K562 (cell line): ENCODE data around the gene UNC50. TPM values are rescaled to one million over a fixed set of nuclear protein-coding genes. Genes with fewer than 3 reads are reported as not detected.

Experiments
- CAMTA2 ChIP-seq: fragments of 250-450 bp; sonication (Bioruptor Pico); conservative IDR thresholded peaks from 2 replicates; pipeline ENCODE4 v1.5.1; 2022
- FOXP4 ChIP-seq: sonication (generic); formaldehyde crosslinking; IDR thresholded peaks from 2 replicates; pipeline ENCODE4 v1.8.0; 2022; ENCODE audit warnings: mild to moderate bottlenecking, missing genetic modification reagents, borderline replicate concordance
- HNRNPH1 ChIP-seq: fragments of 200-400 bp; formaldehyde crosslinking; optimal IDR thresholded peaks from 2 replicates; pipeline ENCODE3; 2017; ENCODE audit warnings: low read depth, mild to moderate bottlenecking, low read length, moderate library complexity
- NFIX ChIP-seq: fragments of 250-450 bp; sonication (Bioruptor Pico); IDR thresholded peaks from 2 replicates; pipeline ENCODE4 v1.4.0; 2020; ENCODE audit warnings: low read depth, mild to moderate bottlenecking, moderate library complexity
- SNRNP70 ChIP-seq: fragments of 200-400 bp; formaldehyde crosslinking; optimal IDR thresholded peaks from 2 replicates; pipeline ENCODE3; 2017; ENCODE audit warnings: low read depth, low read length
- TCF7 ChIP-seq: sonication (generic); IDR thresholded peaks from 2 replicates; pipeline ENCODE4 v1.6.1; 2016; ENCODE audit warnings: antibody characterized with exemption, borderline replicate concordance
- polyA plus RNA-seq, 8 experiments: library from polyadenylated mRNA; depleted of rRNA in 4 of 8; stranded (reverse) in 5 of 8; unstranded in 3 of 8; fragments of >200 nt; fragmentation: Nextera tagmentation in 2 of 8; fragmentation: Illumina TruSeq in 1 of 8; extraction: Ambion mirVana in 2 of 8; extraction: Trizol in 1 of 8; gene quantifications; 2 replicates each; pipeline versions ENCODE4 v1.2.1 to v1.2.3, GENCODE V29; 2011 to 2014; ENCODE audit warnings: inconsistent platforms in 1 of 8, missing spikeins in 1 of 8
- total RNA-seq, 7 experiments: library from RNA; depleted of rRNA in 6 of 7; stranded (reverse); fragments of >200 nt in 6 of 7; fragmentation: Illumina TruSeq in 2 of 7; extraction: Trizol in 2 of 7; gene quantifications; 2 replicates each; pipeline versions ENCODE4 v1.2.1 to v1.2.3, GENCODE V29; 2011 to 2021; ENCODE audit warnings: low replicate concordance in 1 of 7
- TF ChIP-seq, protein P1 (sequence below): fragments of 450-650 bp; formaldehyde crosslinking; IDR thresholded peaks from 2 replicates; pipeline ENCODE4 v1.4.0; 2022; ENCODE audit warnings: mild to moderate bottlenecking, moderate library complexity
- TF ChIP-seq, protein P2 (sequence below): fragments of 450-650 bp; IDR thresholded peaks from 2 replicates; pipeline ENCODE4 v1.6.1; 2016; ENCODE audit warnings: mild to moderate bottlenecking, moderate library complexity

The UNC50 gene
- total and polyA plus RNA-seq, 9 of the 15 experiments (the other 6 are each of a cell fraction or from before 2014, with no cell fraction given), result 30.0 to 52.9 (median 35.9) TPM

- TF ChIP-seq, protein P1, sequence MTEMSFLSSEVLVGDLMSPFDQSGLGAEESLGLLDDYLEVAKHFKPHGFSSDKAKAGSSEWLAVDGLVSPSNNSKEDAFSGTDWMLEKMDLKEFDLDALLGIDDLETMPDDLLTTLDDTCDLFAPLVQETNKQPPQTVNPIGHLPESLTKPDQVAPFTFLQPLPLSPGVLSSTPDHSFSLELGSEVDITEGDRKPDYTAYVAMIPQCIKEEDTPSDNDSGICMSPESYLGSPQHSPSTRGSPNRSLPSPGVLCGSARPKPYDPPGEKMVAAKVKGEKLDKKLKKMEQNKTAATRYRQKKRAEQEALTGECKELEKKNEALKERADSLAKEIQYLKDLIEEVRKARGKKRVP (CRISPR knock-in tag), result no peak
- no peak for TF ChIP-seq NFIX (CRISPR knock-in tag)
- no peak for TF ChIP-seq FOXP4 (CRISPR knock-in tag)
- no peak for TF ChIP-seq TCF7
- TF ChIP-seq SNRNP70, result no peak
- TF ChIP-seq CAMTA2 (CRISPR knock-in tag), result no peak
- TF ChIP-seq, protein P2, sequence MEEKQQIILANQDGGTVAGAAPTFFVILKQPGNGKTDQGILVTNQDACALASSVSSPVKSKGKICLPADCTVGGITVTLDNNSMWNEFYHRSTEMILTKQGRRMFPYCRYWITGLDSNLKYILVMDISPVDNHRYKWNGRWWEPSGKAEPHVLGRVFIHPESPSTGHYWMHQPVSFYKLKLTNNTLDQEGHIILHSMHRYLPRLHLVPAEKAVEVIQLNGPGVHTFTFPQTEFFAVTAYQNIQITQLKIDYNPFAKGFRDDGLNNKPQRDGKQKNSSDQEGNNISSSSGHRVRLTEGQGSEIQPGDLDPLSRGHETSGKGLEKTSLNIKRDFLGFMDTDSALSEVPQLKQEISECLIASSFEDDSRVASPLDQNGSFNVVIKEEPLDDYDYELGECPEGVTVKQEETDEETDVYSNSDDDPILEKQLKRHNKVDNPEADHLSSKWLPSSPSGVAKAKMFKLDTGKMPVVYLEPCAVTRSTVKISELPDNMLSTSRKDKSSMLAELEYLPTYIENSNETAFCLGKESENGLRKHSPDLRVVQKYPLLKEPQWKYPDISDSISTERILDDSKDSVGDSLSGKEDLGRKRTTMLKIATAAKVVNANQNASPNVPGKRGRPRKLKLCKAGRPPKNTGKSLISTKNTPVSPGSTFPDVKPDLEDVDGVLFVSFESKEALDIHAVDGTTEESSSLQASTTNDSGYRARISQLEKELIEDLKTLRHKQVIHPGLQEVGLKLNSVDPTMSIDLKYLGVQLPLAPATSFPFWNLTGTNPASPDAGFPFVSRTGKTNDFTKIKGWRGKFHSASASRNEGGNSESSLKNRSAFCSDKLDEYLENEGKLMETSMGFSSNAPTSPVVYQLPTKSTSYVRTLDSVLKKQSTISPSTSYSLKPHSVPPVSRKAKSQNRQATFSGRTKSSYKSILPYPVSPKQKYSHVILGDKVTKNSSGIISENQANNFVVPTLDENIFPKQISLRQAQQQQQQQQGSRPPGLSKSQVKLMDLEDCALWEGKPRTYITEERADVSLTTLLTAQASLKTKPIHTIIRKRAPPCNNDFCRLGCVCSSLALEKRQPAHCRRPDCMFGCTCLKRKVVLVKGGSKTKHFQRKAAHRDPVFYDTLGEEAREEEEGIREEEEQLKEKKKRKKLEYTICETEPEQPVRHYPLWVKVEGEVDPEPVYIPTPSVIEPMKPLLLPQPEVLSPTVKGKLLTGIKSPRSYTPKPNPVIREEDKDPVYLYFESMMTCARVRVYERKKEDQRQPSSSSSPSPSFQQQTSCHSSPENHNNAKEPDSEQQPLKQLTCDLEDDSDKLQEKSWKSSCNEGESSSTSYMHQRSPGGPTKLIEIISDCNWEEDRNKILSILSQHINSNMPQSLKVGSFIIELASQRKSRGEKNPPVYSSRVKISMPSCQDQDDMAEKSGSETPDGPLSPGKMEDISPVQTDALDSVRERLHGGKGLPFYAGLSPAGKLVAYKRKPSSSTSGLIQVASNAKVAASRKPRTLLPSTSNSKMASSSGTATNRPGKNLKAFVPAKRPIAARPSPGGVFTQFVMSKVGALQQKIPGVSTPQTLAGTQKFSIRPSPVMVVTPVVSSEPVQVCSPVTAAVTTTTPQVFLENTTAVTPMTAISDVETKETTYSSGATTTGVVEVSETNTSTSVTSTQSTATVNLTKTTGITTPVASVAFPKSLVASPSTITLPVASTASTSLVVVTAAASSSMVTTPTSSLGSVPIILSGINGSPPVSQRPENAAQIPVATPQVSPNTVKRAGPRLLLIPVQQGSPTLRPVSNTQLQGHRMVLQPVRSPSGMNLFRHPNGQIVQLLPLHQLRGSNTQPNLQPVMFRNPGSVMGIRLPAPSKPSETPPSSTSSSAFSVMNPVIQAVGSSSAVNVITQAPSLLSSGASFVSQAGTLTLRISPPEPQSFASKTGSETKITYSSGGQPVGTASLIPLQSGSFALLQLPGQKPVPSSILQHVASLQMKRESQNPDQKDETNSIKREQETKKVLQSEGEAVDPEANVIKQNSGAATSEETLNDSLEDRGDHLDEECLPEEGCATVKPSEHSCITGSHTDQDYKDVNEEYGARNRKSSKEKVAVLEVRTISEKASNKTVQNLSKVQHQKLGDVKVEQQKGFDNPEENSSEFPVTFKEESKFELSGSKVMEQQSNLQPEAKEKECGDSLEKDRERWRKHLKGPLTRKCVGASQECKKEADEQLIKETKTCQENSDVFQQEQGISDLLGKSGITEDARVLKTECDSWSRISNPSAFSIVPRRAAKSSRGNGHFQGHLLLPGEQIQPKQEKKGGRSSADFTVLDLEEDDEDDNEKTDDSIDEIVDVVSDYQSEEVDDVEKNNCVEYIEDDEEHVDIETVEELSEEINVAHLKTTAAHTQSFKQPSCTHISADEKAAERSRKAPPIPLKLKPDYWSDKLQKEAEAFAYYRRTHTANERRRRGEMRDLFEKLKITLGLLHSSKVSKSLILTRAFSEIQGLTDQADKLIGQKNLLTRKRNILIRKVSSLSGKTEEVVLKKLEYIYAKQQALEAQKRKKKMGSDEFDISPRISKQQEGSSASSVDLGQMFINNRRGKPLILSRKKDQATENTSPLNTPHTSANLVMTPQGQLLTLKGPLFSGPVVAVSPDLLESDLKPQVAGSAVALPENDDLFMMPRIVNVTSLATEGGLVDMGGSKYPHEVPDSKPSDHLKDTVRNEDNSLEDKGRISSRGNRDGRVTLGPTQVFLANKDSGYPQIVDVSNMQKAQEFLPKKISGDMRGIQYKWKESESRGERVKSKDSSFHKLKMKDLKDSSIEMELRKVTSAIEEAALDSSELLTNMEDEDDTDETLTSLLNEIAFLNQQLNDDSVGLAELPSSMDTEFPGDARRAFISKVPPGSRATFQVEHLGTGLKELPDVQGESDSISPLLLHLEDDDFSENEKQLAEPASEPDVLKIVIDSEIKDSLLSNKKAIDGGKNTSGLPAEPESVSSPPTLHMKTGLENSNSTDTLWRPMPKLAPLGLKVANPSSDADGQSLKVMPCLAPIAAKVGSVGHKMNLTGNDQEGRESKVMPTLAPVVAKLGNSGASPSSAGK, result no peak
- TF ChIP-seq HNRNPH1, result no peak
Observed at GRCh38 chr2:98578231-98578630, 30.2 kb upstream of the UNC50 start (continued).
